HL-60 (cell line): Measurements from ENCODE around the gene LGALS9C.
"Not testable (repeated sequence)": the region's sequence is repeated elsewhere in the genome, so short reads cannot be mapped to it uniquely, and the experiment has no call there.

Experiments used
- DNase-seq, 2 experiments: peaks; one replicate each; pipeline ENCODE4 v3.0.0-alpha.2; 2010 to 2020; ENCODE audit warnings: low read depth in 1 of 2, low spot score in 1 of 2
- H3K27ac ChIP-seq: fragments of 250-450 bp; sonication (Bioruptor Pico); replicated peaks from 2 replicates; pipeline ENCODE4 v1.5.1; 2020; ENCODE audit warnings: mild to moderate bottlenecking, moderate library complexity
- H3K27me3 ChIP-seq: fragments of 250-450 bp; sonication (Bioruptor Pico); 2 replicates; pipeline ENCODE4 v1.5.1; 2021; ENCODE audit warnings: mild to moderate bottlenecking, moderate library complexity; ENCODE audit not compliant: insufficient read depth, poor library complexity, severe bottlenecking
- H3K4me3 ChIP-seq: replicated peaks from 2 replicates; pipeline ENCODE4 v1.5.1; 2011; ENCODE audit warnings: mild to moderate bottlenecking, control low read depth, low read length; ENCODE audit not compliant: insufficient read depth
- SPI1 ChIP-seq: IDR thresholded peaks from 2 replicates; pipeline ENCODE4 v1.6.1; 2012; ENCODE audit warnings: low read depth, mild to moderate bottlenecking, borderline replicate concordance
- long read RNA-seq: library from polyadenylated mRNA; unstranded; transcript quantifications from one replicate; pipeline ENCODE4 v2.0.0, GENCODE V29; 2020

Gene LGALS9C
- long read RNA-seq, transcript LGALS9C-201 (11 exons, 1,730 nt) = major isoform, 6 of 19 reads
- long read RNA-seq, partial matches to known transcripts = 0 of 19 reads
- long read RNA-seq, other reads (novel, unspliced or antisense) = 11 of 19 reads

GRCh38 chr17:18476508-18477308 is at the start of gene LGALS9C:
Gene LGALS9C (plus strand): TSS chr17:18476789. CDS start chr17:18476855, 66 bp downstream.
- DNase-seq = peak; percentile 10 to 52
- not testable (repeated sequence) for H3K27me3 ChIP-seq, H3K4me3 ChIP-seq
- H3K27ac ChIP-seq = peak within 1 kb of the TSS; percentile 50
- peak; percentile 9; the same call in 1 of the 2 replicates for TF ChIP-seq SPI1

GRCh38 chr17:18432206-18432605 is 44.4 kb upstream of the LGALS9C start:
- not testable (repeated sequence) for H3K4me3 ChIP-seq, DNase-seq, H3K27me3 ChIP-seq, H3K27ac ChIP-seq

- H3K27ac ChIP-seq, DNase-seq, H3K27me3 ChIP-seq, H3K4me3 ChIP-seq: not testable (repeated sequence)
These were observed 37.1 kb upstream of the LGALS9C start for GRCh38 chr17:18439465-18439870.

- H3K4me3 ChIP-seq, H3K27ac ChIP-seq, H3K27me3 ChIP-seq: not testable (repeated sequence)
- peak in 1 of 2 experiments; percentile 25 for DNase-seq
These were observed 34.5 kb upstream of the LGALS9C start for GRCh38 chr17:18442093-18442492.

- not testable (repeated sequence) for H3K27me3 ChIP-seq, H3K27ac ChIP-seq, H3K4me3 ChIP-seq, DNase-seq
These were observed 34.1 kb upstream of the LGALS9C start for GRCh38 chr17:18442532-18442931.

GRCh38 chr17:18447476-18448205 is 28.9 kb upstream of the LGALS9C start:
- not testable (repeated sequence) for H3K27me3 ChIP-seq, H3K4me3 ChIP-seq, DNase-seq, H3K27ac ChIP-seq

- not testable (repeated sequence) for H3K4me3 ChIP-seq, H3K27me3 ChIP-seq, H3K27ac ChIP-seq, DNase-seq
These were observed 28.3 kb upstream of the LGALS9C start for GRCh38 chr17:18448311-18448710.

GRCh38 chr17:18449833-18450232 is 26.8 kb upstream of the LGALS9C start:
- not testable (repeated sequence) for H3K27me3 ChIP-seq, H3K27ac ChIP-seq, H3K4me3 ChIP-seq, DNase-seq

GRCh38 chr17:18450998-18451397 is 25.6 kb upstream of the LGALS9C start:
- H3K27me3 ChIP-seq, H3K27ac ChIP-seq, H3K4me3 ChIP-seq, DNase-seq: not testable (repeated sequence)

GRCh38 chr17:18451969-18452368 is 24.6 kb upstream of the LGALS9C start:
- not testable (repeated sequence) for DNase-seq, H3K27me3 ChIP-seq, H3K27ac ChIP-seq, H3K4me3 ChIP-seq

- not testable (repeated sequence) for H3K27ac ChIP-seq, H3K4me3 ChIP-seq, H3K27me3 ChIP-seq, DNase-seq
These were observed 17.6 kb upstream of the LGALS9C start for GRCh38 chr17:18459035-18459434.

- H3K27ac ChIP-seq, H3K4me3 ChIP-seq, DNase-seq, H3K27me3 ChIP-seq: not testable (repeated sequence)
These were observed 12.6 kb upstream of the LGALS9C start for GRCh38 chr17:18463831-18464502.

GRCh38 chr17:18466250-18466983 is 10.2 kb upstream of the LGALS9C start:
- H3K4me3 ChIP-seq, DNase-seq, H3K27ac ChIP-seq, H3K27me3 ChIP-seq: not testable (repeated sequence)

- not testable (repeated sequence) for H3K27ac ChIP-seq, DNase-seq, H3K27me3 ChIP-seq, H3K4me3 ChIP-seq
These were observed 9.6 kb upstream of the LGALS9C start for GRCh38 chr17:18467001-18467400.
